ENCODE results near the gene KCNH1. TPM values are rescaled to one million over a fixed set of nuclear protein-coding genes. Genes with fewer than 3 reads are reported as not detected.

KCNH1 gene
- total RNA-seq, 1 experiment from 2014 or later = 0.17 TPM

DNA sequence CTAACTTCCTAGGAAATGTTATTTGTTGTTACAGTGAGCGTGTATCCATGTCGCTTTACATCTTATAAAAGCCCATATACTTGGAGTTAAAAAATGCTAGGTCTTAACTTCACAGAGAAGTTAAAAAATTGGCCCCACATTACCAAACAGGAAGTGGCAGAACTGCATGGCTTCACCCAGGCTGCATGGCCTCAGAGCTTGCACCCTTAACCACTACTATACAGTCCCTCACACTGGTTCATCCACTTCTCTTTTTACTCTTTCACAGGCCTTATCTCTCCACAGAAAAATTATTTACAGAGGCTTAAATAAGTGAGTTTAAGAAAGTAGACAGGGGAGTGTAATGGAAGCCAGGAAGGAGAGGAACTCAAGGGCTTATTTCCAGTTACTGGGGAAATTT, 402.8 kb downstream of the KCNH1 start (continued):
- TF ChIP-seq GABPB1 (CRISPR knock-in tag; IDR thresholded peaks at IDR 0.05) = no peak
- no peak for TF ChIP-seq FOXP1 (CRISPR knock-in tag; IDR thresholded peaks at IDR 0.05; ENCODE audit: borderline replicate concordance)
- TF ChIP-seq ZNF121 (CRISPR knock-in tag; IDR thresholded peaks at IDR 0.05) = no peak
- no peak for TF ChIP-seq IRF2 (CRISPR knock-in tag; IDR thresholded peaks at IDR 0.05; ENCODE audit: borderline replicate concordance, low read depth)
- TF ChIP-seq, protein P1, sequence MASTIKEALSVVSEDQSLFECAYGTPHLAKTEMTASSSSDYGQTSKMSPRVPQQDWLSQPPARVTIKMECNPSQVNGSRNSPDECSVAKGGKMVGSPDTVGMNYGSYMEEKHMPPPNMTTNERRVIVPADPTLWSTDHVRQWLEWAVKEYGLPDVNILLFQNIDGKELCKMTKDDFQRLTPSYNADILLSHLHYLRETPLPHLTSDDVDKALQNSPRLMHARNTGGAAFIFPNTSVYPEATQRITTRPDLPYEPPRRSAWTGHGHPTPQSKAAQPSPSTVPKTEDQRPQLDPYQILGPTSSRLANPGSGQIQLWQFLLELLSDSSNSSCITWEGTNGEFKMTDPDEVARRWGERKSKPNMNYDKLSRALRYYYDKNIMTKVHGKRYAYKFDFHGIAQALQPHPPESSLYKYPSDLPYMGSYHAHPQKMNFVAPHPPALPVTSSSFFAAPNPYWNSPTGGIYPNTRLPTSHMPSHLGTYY (CRISPR knock-in tag; IDR thresholded peaks at IDR 0.05) = no peak

DNA sequence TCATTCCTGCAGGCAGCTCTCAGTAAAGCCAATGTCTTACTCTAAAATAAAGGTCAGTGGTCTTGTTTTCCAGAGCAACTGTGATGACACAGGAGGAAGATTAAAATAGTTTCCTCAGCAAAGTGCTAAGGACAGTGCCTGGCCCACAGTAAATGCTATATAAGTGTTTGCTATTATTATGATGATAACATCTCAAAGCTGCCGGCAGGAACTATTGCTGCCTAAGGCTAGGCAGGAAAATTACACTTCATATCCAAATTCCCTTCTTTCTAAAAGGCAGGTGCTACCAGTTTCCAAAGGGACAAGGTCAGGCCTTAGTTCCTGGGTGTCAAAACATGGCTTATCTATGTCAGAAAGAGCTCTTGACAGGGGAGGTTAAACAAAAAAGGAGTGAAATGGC, 403.9 kb downstream of the KCNH1 start:
- TF ChIP-seq, protein P2, sequence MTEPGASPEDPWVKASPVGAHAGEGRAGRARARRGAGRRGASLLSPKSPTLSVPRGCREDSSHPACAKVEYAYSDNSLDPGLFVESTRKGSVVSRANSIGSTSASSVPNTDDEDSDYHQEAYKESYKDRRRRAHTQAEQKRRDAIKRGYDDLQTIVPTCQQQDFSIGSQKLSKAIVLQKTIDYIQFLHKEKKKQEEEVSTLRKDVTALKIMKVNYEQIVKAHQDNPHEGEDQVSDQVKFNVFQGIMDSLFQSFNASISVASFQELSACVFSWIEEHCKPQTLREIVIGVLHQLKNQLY (CRISPR knock-in tag; IDR thresholded peaks at IDR 0.05) = no peak
- TF ChIP-seq GABPB1 (CRISPR knock-in tag; IDR thresholded peaks at IDR 0.05) (no peak), GTF2I (CRISPR knock-in tag; conservative IDR thresholded peaks at IDR 0.05) (no peak), TCF7 (CRISPR knock-in tag; IDR thresholded peaks at IDR 0.05; ENCODE audit: low read depth) (no peak), EMX1 (CRISPR knock-in tag; IDR thresholded peaks at IDR 0.05) (no peak), ATF1 (CRISPR knock-in tag; IDR thresholded peaks at IDR 0.05) (no peak), NR2C2 (CRISPR knock-in tag; IDR thresholded peaks at IDR 0.05) (no peak)
- TF ChIP-seq, protein P3, sequence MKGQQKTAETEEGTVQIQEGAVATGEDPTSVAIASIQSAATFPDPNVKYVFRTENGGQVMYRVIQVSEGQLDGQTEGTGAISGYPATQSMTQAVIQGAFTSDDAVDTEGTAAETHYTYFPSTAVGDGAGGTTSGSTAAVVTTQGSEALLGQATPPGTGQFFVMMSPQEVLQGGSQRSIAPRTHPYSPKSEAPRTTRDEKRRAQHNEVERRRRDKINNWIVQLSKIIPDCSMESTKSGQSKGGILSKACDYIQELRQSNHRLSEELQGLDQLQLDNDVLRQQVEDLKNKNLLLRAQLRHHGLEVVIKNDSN (CRISPR knock-in tag; IDR thresholded peaks at IDR 0.05) = no peak
- TF ChIP-seq, protein P4, sequence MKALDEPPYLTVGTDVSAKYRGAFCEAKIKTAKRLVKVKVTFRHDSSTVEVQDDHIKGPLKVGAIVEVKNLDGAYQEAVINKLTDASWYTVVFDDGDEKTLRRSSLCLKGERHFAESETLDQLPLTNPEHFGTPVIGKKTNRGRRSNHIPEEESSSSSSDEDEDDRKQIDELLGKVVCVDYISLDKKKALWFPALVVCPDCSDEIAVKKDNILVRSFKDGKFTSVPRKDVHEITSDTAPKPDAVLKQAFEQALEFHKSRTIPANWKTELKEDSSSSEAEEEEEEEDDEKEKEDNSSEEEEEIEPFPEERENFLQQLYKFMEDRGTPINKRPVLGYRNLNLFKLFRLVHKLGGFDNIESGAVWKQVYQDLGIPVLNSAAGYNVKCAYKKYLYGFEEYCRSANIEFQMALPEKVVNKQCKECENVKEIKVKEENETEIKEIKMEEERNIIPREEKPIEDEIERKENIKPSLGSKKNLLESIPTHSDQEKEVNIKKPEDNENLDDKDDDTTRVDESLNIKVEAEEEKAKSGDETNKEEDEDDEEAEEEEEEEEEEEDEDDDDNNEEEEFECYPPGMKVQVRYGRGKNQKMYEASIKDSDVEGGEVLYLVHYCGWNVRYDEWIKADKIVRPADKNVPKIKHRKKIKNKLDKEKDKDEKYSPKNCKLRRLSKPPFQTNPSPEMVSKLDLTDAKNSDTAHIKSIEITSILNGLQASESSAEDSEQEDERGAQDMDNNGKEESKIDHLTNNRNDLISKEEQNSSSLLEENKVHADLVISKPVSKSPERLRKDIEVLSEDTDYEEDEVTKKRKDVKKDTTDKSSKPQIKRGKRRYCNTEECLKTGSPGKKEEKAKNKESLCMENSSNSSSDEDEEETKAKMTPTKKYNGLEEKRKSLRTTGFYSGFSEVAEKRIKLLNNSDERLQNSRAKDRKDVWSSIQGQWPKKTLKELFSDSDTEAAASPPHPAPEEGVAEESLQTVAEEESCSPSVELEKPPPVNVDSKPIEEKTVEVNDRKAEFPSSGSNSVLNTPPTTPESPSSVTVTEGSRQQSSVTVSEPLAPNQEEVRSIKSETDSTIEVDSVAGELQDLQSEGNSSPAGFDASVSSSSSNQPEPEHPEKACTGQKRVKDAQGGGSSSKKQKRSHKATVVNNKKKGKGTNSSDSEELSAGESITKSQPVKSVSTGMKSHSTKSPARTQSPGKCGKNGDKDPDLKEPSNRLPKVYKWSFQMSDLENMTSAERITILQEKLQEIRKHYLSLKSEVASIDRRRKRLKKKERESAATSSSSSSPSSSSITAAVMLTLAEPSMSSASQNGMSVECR (CRISPR knock-in tag; IDR thresholded peaks at IDR 0.05; ENCODE audit: borderline replicate concordance) = no peak
- TF ChIP-seq, protein P5, sequence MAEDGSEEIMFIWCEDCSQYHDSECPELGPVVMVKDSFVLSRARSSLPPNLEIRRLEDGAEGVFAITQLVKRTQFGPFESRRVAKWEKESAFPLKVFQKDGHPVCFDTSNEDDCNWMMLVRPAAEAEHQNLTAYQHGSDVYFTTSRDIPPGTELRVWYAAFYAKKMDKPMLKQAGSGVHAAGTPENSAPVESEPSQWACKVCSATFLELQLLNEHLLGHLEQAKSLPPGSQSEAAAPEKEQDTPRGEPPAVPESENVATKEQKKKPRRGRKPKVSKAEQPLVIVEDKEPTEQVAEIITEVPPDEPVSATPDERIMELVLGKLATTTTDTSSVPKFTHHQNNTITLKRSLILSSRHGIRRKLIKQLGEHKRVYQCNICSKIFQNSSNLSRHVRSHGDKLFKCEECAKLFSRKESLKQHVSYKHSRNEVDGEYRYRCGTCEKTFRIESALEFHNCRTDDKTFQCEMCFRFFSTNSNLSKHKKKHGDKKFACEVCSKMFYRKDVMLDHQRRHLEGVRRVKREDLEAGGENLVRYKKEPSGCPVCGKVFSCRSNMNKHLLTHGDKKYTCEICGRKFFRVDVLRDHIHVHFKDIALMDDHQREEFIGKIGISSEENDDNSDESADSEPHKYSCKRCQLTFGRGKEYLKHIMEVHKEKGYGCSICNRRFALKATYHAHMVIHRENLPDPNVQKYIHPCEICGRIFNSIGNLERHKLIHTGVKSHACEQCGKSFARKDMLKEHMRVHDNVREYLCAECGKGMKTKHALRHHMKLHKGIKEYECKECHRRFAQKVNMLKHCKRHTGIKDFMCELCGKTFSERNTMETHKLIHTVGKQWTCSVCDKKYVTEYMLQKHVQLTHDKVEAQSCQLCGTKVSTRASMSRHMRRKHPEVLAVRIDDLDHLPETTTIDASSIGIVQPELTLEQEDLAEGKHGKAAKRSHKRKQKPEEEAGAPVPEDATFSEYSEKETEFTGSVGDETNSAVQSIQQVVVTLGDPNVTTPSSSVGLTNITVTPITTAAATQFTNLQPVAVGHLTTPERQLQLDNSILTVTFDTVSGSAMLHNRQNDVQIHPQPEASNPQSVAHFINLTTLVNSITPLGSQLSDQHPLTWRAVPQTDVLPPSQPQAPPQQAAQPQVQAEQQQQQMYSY (CRISPR knock-in tag; IDR thresholded peaks at IDR 0.05) = no peak
- TF ChIP-seq, protein P6, sequence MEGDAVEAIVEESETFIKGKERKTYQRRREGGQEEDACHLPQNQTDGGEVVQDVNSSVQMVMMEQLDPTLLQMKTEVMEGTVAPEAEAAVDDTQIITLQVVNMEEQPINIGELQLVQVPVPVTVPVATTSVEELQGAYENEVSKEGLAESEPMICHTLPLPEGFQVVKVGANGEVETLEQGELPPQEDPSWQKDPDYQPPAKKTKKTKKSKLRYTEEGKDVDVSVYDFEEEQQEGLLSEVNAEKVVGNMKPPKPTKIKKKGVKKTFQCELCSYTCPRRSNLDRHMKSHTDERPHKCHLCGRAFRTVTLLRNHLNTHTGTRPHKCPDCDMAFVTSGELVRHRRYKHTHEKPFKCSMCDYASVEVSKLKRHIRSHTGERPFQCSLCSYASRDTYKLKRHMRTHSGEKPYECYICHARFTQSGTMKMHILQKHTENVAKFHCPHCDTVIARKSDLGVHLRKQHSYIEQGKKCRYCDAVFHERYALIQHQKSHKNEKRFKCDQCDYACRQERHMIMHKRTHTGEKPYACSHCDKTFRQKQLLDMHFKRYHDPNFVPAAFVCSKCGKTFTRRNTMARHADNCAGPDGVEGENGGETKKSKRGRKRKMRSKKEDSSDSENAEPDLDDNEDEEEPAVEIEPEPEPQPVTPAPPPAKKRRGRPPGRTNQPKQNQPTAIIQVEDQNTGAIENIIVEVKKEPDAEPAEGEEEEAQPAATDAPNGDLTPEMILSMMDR (IDR thresholded peaks at IDR 0.05) = no peak
- ChIA-PET POLR2A (no interaction called here), CTCF (no interaction called here)
- H3K4me1 Mint-ChIP-seq = peaks cover 13% of the 10 kb centered on the region
- no peak for DNase-seq (ENCODE audit: low spot score)
- no peaks in the 10 kb centered on the region for H3K27me3 Mint-ChIP-seq (ENCODE audit: low read depth)
- no peak; the same call in 1 of the 2 replicates for ATAC-seq
- H3K9me3 Mint-ChIP-seq = no peaks in the 10 kb centered on the region
- H3K36me3 Mint-ChIP-seq = no peaks in the 10 kb centered on the region
- H3K4me3 Mint-ChIP-seq = no peak overlapping the region
- H3K27ac Mint-ChIP-seq = no peak overlapping the region
